Transverse colon (tissue), 4 donors: ENCODE measurements around the gene CRY1. TPM values are rescaled to one million over a fixed set of nuclear protein-coding genes. Genes with fewer than 3 reads are reported as not detected.

Experiments used
- DNase-seq: peaks from one replicate; pipeline ENCODE4 v3.0.0-alpha.2; 2019
- H3K27ac ChIP-seq, 4 donors: fragments of 200-600 bp; sonication (generic); 2 replicates each; pipeline ENCODE4 v1.5.1; 2016 to 2018; ENCODE audit warnings: inconsistent platforms in 4 of 4
- H3K27me3 ChIP-seq: fragments of 200-600 bp; sonication (generic); 2 replicates; pipeline ENCODE4 v1.5.1; 2017; ENCODE audit warnings: inconsistent platforms
- H3K36me3 ChIP-seq, 4 donors: fragments of 200-600 bp; sonication (generic); 2 replicates each; pipeline ENCODE4 v1.5.1; 2017 to 2019; ENCODE audit warnings: inconsistent platforms in 4 of 4
- H3K4me1 ChIP-seq, 4 donors: fragments of 200-600 bp; sonication (generic); 2 replicates each; pipeline ENCODE4 v1.5.1; 2017 to 2020; ENCODE audit warnings: inconsistent platforms in 4 of 4
- H3K4me3 ChIP-seq, 4 donors: fragments of 200-600 bp; sonication (generic); 1 replicate in 1 of 4; 2 replicates in 3 of 4; pipeline versions ENCODE4 v1.5.1 to v1.6.1; 2017 to 2019; ENCODE audit warnings: inconsistent platforms in 4 of 4
- H3K9me3 ChIP-seq, 2 donors: fragments of 200-600 bp; sonication (generic); 2 replicates each; pipeline ENCODE4 v1.5.1; 2017 to 2019; ENCODE audit warnings: inconsistent platforms in 2 of 2
- CTCF ChIP-seq, 5 experiments: fragments of 200-600 bp in 3 of 5; fragments of 450-650 bp in 2 of 5; sonication (generic) in 3 of 5; IDR thresholded peaks; 1 replicate in 2 of 5; 2 replicates in 3 of 5; pipeline ENCODE4 v1.5.1; 2016 to 2017; ENCODE audit warnings: antibody characterized with exemption in 5 of 5, inconsistent platforms in 3 of 5, mild to moderate bottlenecking in 2 of 5, moderate library complexity in 1 of 5
- EP300 ChIP-seq: sonication (generic); formaldehyde crosslinking; IDR thresholded peaks from one replicate; pipeline ENCODE4 v1.6.1; 2017; ENCODE audit warnings: antibody characterized with exemption, low read depth
- POLR2A ChIP-seq: fragments of 450-650 bp; IDR thresholded peaks from one replicate; pipeline ENCODE4 v1.6.1; 2016; ENCODE audit warnings: antibody characterized with exemption, mild to moderate bottlenecking, moderate library complexity
- POLR2AphosphoS5 ChIP-seq, 3 donors: sonication (generic); formaldehyde crosslinking; IDR thresholded peaks; one replicate each; pipeline ENCODE4 v1.6.1; 2016; ENCODE audit warnings: antibody characterized with exemption in 3 of 3
- WGBS, 2 donors: methylation state at CpG; one replicate each; pipeline ENCODE4 v1.1.5; 2018; ENCODE audit warnings: low coverage in 1 of 2; 5-methylcytosine and 5-hydroxymethylcytosine counted together
- in situ Hi-C, 4 donors: fragments of 200-750 bp; cut with MboI; loops; one replicate each; pipeline versions ENCODE4 v1.15.0 to v1.15.1; 2017; ENCODE audit warnings: low sequenced_read_pairs in 3 of 4, low pct_ligation_motif_present in 1 of 4, low pct_unique_long_range_greater_than_20kb in 1 of 4
- intact Hi-C: fragments of 100-400 bp; cut with DNase I; formaldehyde crosslinking; loops from one replicate; pipeline ENCODE4 v1.15.1; 2023; ENCODE audit warnings: low total_unique reads
- total RNA-seq, 4 donors: library from RNA; depleted of rRNA; stranded (reverse); fragments of >200 nt; gene quantifications; one replicate each; pipeline ENCODE4 v1.1.0, GENCODE V29; 2016

CRY1 gene
- total RNA-seq, 4 donors from 2014 or later, result 10.1 to 71.8 (median 21.0) TPM

- intact Hi-C loops (no loop called here), in situ Hi-C loops (no loop called here)
- H3K36me3 ChIP-seq, result no peaks in the 10 kb centered on the region
- TF ChIP-seq POLR2A, result no peak
- no peak for TF ChIP-seq POLR2AphosphoS5 (IDR thresholded peaks at IDR 0.05)
- no peak for TF ChIP-seq CTCF (IDR thresholded peaks at IDR 0.05)
- no peak for TF ChIP-seq EP300
- no peaks in the 10 kb centered on the region for H3K27me3 ChIP-seq
- H3K9me3 ChIP-seq, result peaks cover 0 to 5% of the 10 kb centered on the region in 2 donors
- no peak for DNase-seq
- no peak overlapping the region for H3K4me3 ChIP-seq
- peaks cover 0 to 4% (median 0%) of the 10 kb centered on the region in 4 donors for H3K4me1 ChIP-seq
- no peak overlapping the region for H3K27ac ChIP-seq
Observed at GRCh38 chr12:107064687-107065086, 28.7 kb downstream of the CRY1 start.

GRCh38 chr12:107064243-107064642 lies 29.1 kb downstream of the CRY1 start:
- intact Hi-C loops (no loop called here), in situ Hi-C loops (no loop called here)
- H3K4me3 ChIP-seq, result no peak overlapping the region
- TF ChIP-seq POLR2AphosphoS5 (IDR thresholded peaks at IDR 0.05), result no peak
- no peak for TF ChIP-seq CTCF (IDR thresholded peaks at IDR 0.05)
- no peak for TF ChIP-seq POLR2A
- no peak for TF ChIP-seq EP300
- 93 to 100% methylated on average over 1 of the region's 1 CpG for WGBS, 2 donors
- DNase-seq, result no peak
- no peaks in the 10 kb centered on the region for H3K27me3 ChIP-seq
- H3K4me1 ChIP-seq, result peaks cover 0 to 4% (median 0%) of the 10 kb centered on the region in 4 donors
- no peaks in the 10 kb centered on the region for H3K36me3 ChIP-seq
- peaks cover 0 to 5% of the 10 kb centered on the region in 2 donors for H3K9me3 ChIP-seq
- H3K27ac ChIP-seq, result no peak overlapping the region

GRCh38 chr12:107058190-107058589 lies 35.2 kb downstream of the CRY1 start:
- intact Hi-C loops (no loop called here), in situ Hi-C loops (no loop called here)
- H3K27me3 ChIP-seq, result no peaks in the 10 kb centered on the region
- H3K9me3 ChIP-seq, result peaks cover 7 to 8% of the 10 kb centered on the region in 2 donors
- no peak overlapping the region for H3K27ac ChIP-seq
- DNase-seq, result no peak
- no peaks in the 10 kb centered on the region for H3K36me3 ChIP-seq
- TF ChIP-seq CTCF (IDR thresholded peaks at IDR 0.05) (no peak), POLR2AphosphoS5 (IDR thresholded peaks at IDR 0.05) (no peak), EP300 (no peak), POLR2A (no peak)
- 79 to 80% methylated on average over 2 of the region's 2 CpGs for WGBS, 2 donors
- no peak overlapping the region for H3K4me3 ChIP-seq
- H3K4me1 ChIP-seq, result peaks cover 0 to 21% (median 2%) of the 10 kb centered on the region in 4 donors

DNA sequence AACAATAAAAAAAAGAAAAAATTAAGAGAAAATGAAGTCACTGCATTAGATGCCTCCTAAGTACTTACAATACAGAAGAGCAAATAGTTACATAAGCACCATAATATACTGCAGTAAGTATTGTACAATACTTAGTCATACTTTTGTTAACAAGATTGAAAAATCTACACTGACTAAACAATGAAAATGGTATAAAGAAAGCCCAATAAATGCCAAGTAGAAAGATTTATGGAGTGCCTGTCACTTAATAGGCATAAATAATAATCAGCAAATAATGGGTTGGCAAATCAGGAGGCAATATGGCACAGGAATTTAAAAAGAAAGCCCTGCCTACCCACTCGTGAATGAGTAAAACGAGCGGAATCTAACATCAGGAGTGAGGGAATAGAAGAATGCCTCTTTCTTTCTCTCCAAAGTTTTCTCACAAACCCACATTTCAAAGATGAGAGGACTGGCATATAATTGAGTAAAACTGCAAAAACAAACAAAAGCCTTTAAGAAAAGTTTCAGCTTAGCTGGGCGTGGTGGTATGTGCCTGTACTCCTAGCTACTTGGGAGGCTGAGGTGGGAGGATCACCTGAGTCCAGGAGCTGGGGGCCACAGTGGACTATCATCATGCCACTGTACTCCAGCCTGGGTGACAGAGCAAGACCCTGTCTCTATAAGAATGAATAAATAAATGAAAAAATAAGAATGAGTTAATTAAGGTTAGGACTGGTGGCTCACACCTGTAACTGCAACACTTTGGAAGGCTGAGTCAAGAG lies 36.1 kb downstream of the CRY1 start:
- H3K27me3 ChIP-seq, result no peaks in the 10 kb centered on the region
- H3K36me3 ChIP-seq, result no peaks in the 10 kb centered on the region
- peaks cover 7 to 9% of the 10 kb centered on the region in 2 donors for H3K9me3 ChIP-seq
- H3K4me1 ChIP-seq, result peaks cover 0 to 21% (median 2%) of the 10 kb centered on the region in 4 donors
- no peak overlapping the region for H3K4me3 ChIP-seq
- WGBS, 2 donors, result 73% methylated on average over 4 of the region's 4 CpGs
- peak overlapping the region in 1 of 4 donors; percentile 8 for H3K27ac ChIP-seq
- in situ Hi-C loops, result no loop called here
- no peak for DNase-seq
- intact Hi-C loops, result no loop called here
- peak in 1 of 5 experiments; percentile 7 for TF ChIP-seq CTCF (IDR thresholded peaks at IDR 0.05)
- no peak for TF ChIP-seq EP300
